Liver (tissue), 9 donors: Measurements from ENCODE around the gene TACR1. TPM values are rescaled to one million over a fixed set of nuclear protein-coding genes. Genes with fewer than 3 reads are reported as not detected.

Source experiments
- DNase-seq: peaks from one replicate; pipeline ENCODE4 v3.0.0-alpha.2; 2017; ENCODE audit warnings: low spot score
- H3K27ac ChIP-seq, 2 donors: one replicate each; pipeline ENCODE4 v1.7.0; 2013; ENCODE audit warnings: inconsistent platforms in 2 of 2, low read length in 2 of 2, control low read depth in 1 of 2, low read depth in 1 of 2, mild to moderate bottlenecking in 1 of 2
- H3K27me3 ChIP-seq, 4 donors: one replicate each; pipeline versions ENCODE4 v1.6.1 to v1.7.0; 2013; ENCODE audit warnings: low read length in 3 of 4, inconsistent platforms in 1 of 4, mild to moderate bottlenecking in 1 of 4, moderate library complexity in 1 of 4; ENCODE audit not compliant: control insufficient read depth in 4 of 4, insufficient read depth in 4 of 4
- H3K36me3 ChIP-seq, 4 donors: one replicate each; pipeline versions ENCODE4 v1.6.1 to v1.7.0; 2013; ENCODE audit warnings: low read length in 3 of 4, mild to moderate bottlenecking in 3 of 4, low read depth in 1 of 4, moderate library complexity in 1 of 4; ENCODE audit not compliant: control insufficient read depth in 4 of 4, insufficient read depth in 3 of 4
- H3K4me1 ChIP-seq, 4 donors: one replicate each; pipeline versions ENCODE4 v1.6.1 to v1.7.0; 2013; ENCODE audit warnings: low read length in 3 of 4, mild to moderate bottlenecking in 3 of 4, moderate library complexity in 1 of 4; ENCODE audit not compliant: control insufficient read depth in 4 of 4, insufficient read depth in 4 of 4
- H3K4me3 ChIP-seq, 3 donors: one replicate each; pipeline versions ENCODE4 v1.6.1 to v1.7.0; 2013; ENCODE audit warnings: low read length in 3 of 3, control low read depth in 1 of 3, low read depth in 1 of 3, mild to moderate bottlenecking in 1 of 3
- H3K9ac ChIP-seq, 2 donors: one replicate each; pipeline ENCODE4 v1.7.0; 2013; ENCODE audit warnings: low read length in 2 of 2, mild to moderate bottlenecking in 2 of 2, moderate library complexity in 2 of 2, control low read depth in 1 of 2, low read depth in 1 of 2
- H3K9me3 ChIP-seq, 4 donors: one replicate each; pipeline versions ENCODE4 v1.6.1 to v1.7.0; 2013; ENCODE audit warnings: low read length in 3 of 4; ENCODE audit not compliant: control insufficient read depth in 4 of 4
- EGR1 ChIP-seq, 2 donors: IDR thresholded peaks; 2 replicates each; pipeline ENCODE4 v1.6.1; 2016 to 2018; ENCODE audit warnings: antibody characterized with exemption in 2 of 2, low read depth in 2 of 2
- GABPA ChIP-seq, 2 donors: IDR thresholded peaks in 1 of 2; conservative IDR thresholded peaks in 1 of 2; 2 replicates each; pipeline ENCODE4 v1.6.1; 2016; ENCODE audit warnings: antibody characterized with exemption in 2 of 2, mild to moderate bottlenecking in 1 of 2, moderate library complexity in 1 of 2
- HNF4A ChIP-seq, 2 donors: conservative IDR thresholded peaks; 2 replicates each; pipeline ENCODE4 v1.6.1; 2016; ENCODE audit warnings: antibody characterized with exemption in 2 of 2, mild to moderate bottlenecking in 2 of 2
- HNF4G ChIP-seq: IDR thresholded peaks from 2 replicates; pipeline ENCODE4 v1.6.1; 2016; ENCODE audit warnings: antibody characterized with exemption
- JUND ChIP-seq, 2 donors: IDR thresholded peaks; 2 replicates each; pipeline ENCODE4 v1.6.1; 2016; ENCODE audit warnings: antibody characterized with exemption in 2 of 2
- RAD21 ChIP-seq, 2 donors: IDR thresholded peaks; 2 replicates each; pipeline ENCODE4 v1.6.1; 2016; ENCODE audit warnings: antibody characterized with exemption in 2 of 2, mild to moderate bottlenecking in 2 of 2
- RXRA ChIP-seq, 2 donors: IDR thresholded peaks; 2 replicates each; pipeline ENCODE4 v1.6.1; 2017 to 2018; ENCODE audit warnings: antibody characterized with exemption in 2 of 2, mild to moderate bottlenecking in 1 of 2
- SP1 ChIP-seq: IDR thresholded peaks from 2 replicates; pipeline ENCODE4 v1.6.1; 2018; ENCODE audit warnings: antibody characterized with exemption, mild to moderate bottlenecking
- TAF1 ChIP-seq: conservative IDR thresholded peaks from 2 replicates; pipeline ENCODE4 v1.6.1; 2016; ENCODE audit warnings: antibody characterized with exemption, mild to moderate bottlenecking
- YY1 ChIP-seq: IDR thresholded peaks from 2 replicates; pipeline ENCODE4 v1.6.1; 2016; ENCODE audit warnings: antibody characterized with exemption, mild to moderate bottlenecking
- WGBS: extraction: QIAGEN DNeasy Blood & Tissue Kit; methylation state at CpG from one replicate; pipeline ENCODE4 v1.1.7; 2013; 5-methylcytosine and 5-hydroxymethylcytosine counted together
- polyA plus RNA-seq, 2 donors: library from polyadenylated mRNA; stranded (reverse) in 1 of 2; unstranded in 1 of 2; fragments of 200-250 nt in 1 of 2; fragments of >200 nt in 1 of 2; fragmentation: Nextera tagmentation in 1 of 2; extraction: Ambion mirVana in 1 of 2; gene quantifications; one replicate each; pipeline versions ENCODE4 v1.2.1 to v1.2.3, GENCODE V29; 2013 to 2015
- total RNA-seq, 2 donors: library from RNA; depleted of rRNA; stranded (reverse); fragments of >200 nt; gene quantifications; one replicate each; pipeline ENCODE4 v1.2.3, GENCODE V29; 2014
- TF ChIP-seq, protein P1 (sequence below): IDR thresholded peaks from 2 replicates; pipeline ENCODE4 v1.6.1; 2016; ENCODE audit warnings: antibody characterized with exemption
- TF ChIP-seq, protein P2 (sequence below): fragments of 150-350 bp; IDR thresholded peaks from 2 replicates; pipeline ENCODE4 v1.5.1; 2017; ENCODE audit warnings: improper control_type of control experiment, low read depth, low read length; ENCODE audit not compliant: missing input control
- TF ChIP-seq, protein P3 (sequence below): IDR thresholded peaks from 2 replicates; pipeline ENCODE4 v1.6.1; 2016; ENCODE audit warnings: antibody characterized with exemption
- TF ChIP-seq, protein P4 (sequence below): IDR thresholded peaks from 2 replicates; pipeline ENCODE4 v1.6.1; 2016; ENCODE audit warnings: antibody characterized with exemption, mild to moderate bottlenecking
- donor health status: healthy.
- donor health status: healthy.
- donor health status: healthy.
- donor health status: healthy.
- donor health status: healthy.

The TACR1 gene
- total and polyA plus RNA-seq, 4 donors, result 0.02 to 0.84 (median 0.14) TPM; not detected in 1

DNA sequence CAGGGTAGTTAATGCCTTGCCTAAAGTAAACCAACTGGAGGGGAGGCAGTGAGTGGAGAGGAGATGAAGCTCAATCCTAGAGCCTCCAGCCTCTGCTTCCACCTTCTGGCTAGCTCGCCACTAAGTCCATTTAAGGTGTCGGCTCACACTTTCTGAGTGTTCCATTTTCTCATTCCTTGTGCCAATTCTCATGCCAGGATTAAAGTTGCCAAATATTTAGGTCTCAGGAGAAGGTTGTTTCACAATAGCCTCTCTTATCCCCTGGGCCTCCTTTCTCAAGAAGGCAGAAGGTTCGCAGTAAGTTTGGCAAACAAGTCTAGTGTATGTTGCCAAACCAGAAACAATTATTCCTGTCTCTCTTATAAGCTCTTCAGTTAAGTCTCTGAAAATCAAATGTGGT lies 57.2 kb downstream of the TACR1 start:
- Histone ChIP-seq H3K9ac (no peak overlapping the region), H3K4me3 (no peak overlapping the region), H3K36me3 (no peaks in the 10 kb centered on the region), H3K27ac (no peak overlapping the region), H3K4me1 (no peaks in the 10 kb centered on the region), H3K27me3 (no peaks in the 10 kb centered on the region), H3K9me3 (no peaks in the 10 kb centered on the region)
- WGBS, result 92% methylated on average over 3 of the region's 3 CpGs
- TF ChIP-seq HNF4A (conservative IDR thresholded peaks at IDR 0.05), result no peak
- TF ChIP-seq, protein P1, sequence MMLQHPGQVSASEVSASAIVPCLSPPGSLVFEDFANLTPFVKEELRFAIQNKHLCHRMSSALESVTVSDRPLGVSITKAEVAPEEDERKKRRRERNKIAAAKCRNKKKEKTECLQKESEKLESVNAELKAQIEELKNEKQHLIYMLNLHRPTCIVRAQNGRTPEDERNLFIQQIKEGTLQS, result no peak
- DNase-seq, result no peak

DNA sequence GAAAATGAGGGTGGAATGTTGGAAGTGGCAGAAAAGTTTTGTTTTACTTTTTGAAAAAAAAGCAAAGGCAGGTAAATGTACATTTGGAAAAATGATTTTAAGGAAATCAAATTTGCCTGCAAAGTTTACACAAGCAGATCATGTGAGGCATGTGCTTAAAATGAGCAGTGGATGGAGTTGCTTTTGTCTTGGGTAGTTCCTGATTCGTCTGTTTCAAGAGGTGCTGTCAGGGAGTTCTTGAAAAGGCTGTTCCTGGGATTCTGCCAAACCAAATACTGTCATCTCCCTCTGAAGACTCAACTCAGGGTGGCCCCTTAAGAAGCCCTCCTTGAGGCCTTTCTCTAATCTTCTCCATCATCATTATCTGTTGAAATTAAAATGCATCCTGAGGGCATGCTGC lies 59.0 kb downstream of the TACR1 start:
- H3K4me1 ChIP-seq, result no peaks in the 10 kb centered on the region
- DNase-seq, result no peak
- H3K27me3 ChIP-seq, result no peaks in the 10 kb centered on the region
- no peaks in the 10 kb centered on the region for H3K36me3 ChIP-seq
- no peaks in the 10 kb centered on the region for H3K9me3 ChIP-seq
- H3K27ac ChIP-seq, result no peak overlapping the region
- H3K4me3 ChIP-seq, result no peak overlapping the region
- WGBS, result 64% methylated on average over 1 of the region's 1 CpG
- H3K9ac ChIP-seq, result no peak overlapping the region
- TF ChIP-seq RXRA (IDR thresholded peaks at IDR 0.05), result no peak
- TF ChIP-seq, protein P2, sequence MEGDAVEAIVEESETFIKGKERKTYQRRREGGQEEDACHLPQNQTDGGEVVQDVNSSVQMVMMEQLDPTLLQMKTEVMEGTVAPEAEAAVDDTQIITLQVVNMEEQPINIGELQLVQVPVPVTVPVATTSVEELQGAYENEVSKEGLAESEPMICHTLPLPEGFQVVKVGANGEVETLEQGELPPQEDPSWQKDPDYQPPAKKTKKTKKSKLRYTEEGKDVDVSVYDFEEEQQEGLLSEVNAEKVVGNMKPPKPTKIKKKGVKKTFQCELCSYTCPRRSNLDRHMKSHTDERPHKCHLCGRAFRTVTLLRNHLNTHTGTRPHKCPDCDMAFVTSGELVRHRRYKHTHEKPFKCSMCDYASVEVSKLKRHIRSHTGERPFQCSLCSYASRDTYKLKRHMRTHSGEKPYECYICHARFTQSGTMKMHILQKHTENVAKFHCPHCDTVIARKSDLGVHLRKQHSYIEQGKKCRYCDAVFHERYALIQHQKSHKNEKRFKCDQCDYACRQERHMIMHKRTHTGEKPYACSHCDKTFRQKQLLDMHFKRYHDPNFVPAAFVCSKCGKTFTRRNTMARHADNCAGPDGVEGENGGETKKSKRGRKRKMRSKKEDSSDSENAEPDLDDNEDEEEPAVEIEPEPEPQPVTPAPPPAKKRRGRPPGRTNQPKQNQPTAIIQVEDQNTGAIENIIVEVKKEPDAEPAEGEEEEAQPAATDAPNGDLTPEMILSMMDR, result no peak
- TF ChIP-seq GABPA (IDR thresholded peaks at IDR 0.05 in 1 of 2, conservative IDR thresholded peaks at IDR 0.05 in 1 of 2), result no peak
- TF ChIP-seq EGR1 (IDR thresholded peaks at IDR 0.05; ENCODE audit: low read depth in 2 of 2), result no peak
- no peak for TF ChIP-seq YY1
- no peak for TF ChIP-seq RAD21 (IDR thresholded peaks at IDR 0.05)
- no peak for TF ChIP-seq TAF1
- TF ChIP-seq JUND (IDR thresholded peaks at IDR 0.05), result no peak
- TF ChIP-seq, protein P3, sequence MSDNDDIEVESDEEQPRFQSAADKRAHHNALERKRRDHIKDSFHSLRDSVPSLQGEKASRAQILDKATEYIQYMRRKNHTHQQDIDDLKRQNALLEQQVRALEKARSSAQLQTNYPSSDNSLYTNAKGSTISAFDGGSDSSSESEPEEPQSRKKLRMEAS, result no peak
- no peak for TF ChIP-seq SP1
- no peak for TF ChIP-seq HNF4G
- TF ChIP-seq, protein P4, sequence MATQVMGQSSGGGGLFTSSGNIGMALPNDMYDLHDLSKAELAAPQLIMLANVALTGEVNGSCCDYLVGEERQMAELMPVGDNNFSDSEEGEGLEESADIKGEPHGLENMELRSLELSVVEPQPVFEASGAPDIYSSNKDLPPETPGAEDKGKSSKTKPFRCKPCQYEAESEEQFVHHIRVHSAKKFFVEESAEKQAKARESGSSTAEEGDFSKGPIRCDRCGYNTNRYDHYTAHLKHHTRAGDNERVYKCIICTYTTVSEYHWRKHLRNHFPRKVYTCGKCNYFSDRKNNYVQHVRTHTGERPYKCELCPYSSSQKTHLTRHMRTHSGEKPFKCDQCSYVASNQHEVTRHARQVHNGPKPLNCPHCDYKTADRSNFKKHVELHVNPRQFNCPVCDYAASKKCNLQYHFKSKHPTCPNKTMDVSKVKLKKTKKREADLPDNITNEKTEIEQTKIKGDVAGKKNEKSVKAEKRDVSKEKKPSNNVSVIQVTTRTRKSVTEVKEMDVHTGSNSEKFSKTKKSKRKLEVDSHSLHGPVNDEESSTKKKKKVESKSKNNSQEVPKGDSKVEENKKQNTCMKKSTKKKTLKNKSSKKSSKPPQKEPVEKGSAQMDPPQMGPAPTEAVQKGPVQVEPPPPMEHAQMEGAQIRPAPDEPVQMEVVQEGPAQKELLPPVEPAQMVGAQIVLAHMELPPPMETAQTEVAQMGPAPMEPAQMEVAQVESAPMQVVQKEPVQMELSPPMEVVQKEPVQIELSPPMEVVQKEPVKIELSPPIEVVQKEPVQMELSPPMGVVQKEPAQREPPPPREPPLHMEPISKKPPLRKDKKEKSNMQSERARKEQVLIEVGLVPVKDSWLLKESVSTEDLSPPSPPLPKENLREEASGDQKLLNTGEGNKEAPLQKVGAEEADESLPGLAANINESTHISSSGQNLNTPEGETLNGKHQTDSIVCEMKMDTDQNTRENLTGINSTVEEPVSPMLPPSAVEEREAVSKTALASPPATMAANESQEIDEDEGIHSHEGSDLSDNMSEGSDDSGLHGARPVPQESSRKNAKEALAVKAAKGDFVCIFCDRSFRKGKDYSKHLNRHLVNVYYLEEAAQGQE, result no peak
- TF ChIP-seq, protein P1, result no peak
